Measurements from ENCODE around the gene SYCP2L.

GRCh38 chr6:10847684-10848083 is 39.2 kb upstream of the SYCP2L start:
- TF ChIP-seq EZH2 (IDR thresholded peaks at IDR 0.05; ENCODE audit: insufficient read depth, low read length) (no peak), CTCF (IDR thresholded peaks at IDR 0.05; ENCODE audit: insufficient read depth, low read depth, low read length) (peak; percentile 27)
